ENCODE data around the gene SYT2.

GRCh38 chr1:202661136-202661845, 49.0 kb downstream of the SYT2 start:
- TF ChIP-seq, protein P1, sequence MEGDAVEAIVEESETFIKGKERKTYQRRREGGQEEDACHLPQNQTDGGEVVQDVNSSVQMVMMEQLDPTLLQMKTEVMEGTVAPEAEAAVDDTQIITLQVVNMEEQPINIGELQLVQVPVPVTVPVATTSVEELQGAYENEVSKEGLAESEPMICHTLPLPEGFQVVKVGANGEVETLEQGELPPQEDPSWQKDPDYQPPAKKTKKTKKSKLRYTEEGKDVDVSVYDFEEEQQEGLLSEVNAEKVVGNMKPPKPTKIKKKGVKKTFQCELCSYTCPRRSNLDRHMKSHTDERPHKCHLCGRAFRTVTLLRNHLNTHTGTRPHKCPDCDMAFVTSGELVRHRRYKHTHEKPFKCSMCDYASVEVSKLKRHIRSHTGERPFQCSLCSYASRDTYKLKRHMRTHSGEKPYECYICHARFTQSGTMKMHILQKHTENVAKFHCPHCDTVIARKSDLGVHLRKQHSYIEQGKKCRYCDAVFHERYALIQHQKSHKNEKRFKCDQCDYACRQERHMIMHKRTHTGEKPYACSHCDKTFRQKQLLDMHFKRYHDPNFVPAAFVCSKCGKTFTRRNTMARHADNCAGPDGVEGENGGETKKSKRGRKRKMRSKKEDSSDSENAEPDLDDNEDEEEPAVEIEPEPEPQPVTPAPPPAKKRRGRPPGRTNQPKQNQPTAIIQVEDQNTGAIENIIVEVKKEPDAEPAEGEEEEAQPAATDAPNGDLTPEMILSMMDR (IDR thresholded peaks at IDR 0.05), result no peak
- no peak for TF ChIP-seq POLR2A (IDR thresholded peaks at IDR 0.05)
